ENCODE measurements around the gene CLDN10.
"Not testable (repeated sequence)": the region's sequence is repeated elsewhere in the genome, so short reads cannot be mapped to it uniquely, and the experiment has no call there.

Gene CLDN10

GRCh38 chr13:95552539-95553441, at the start of gene CLDN10:
TSS of gene CLDN10 (plus strand) at chr13:95552720. CDS start at chr13:95552754, 34 bp downstream.
- in situ Hi-C loops (cut with HindIII; ENCODE audit: low sequenced_read_pairs) = no loop called here

- in situ Hi-C loops (cut with HindIII; ENCODE audit: low sequenced_read_pairs) = no loop called here
Observed at GRCh38 chr13:95503662-95504061, 48.9 kb upstream of the CLDN10 start.

GRCh38 chr13:95505265-95505664, 47.3 kb upstream of the CLDN10 start:
- in situ Hi-C loops (cut with HindIII; ENCODE audit: low sequenced_read_pairs) = no loop called here

- in situ Hi-C loops (cut with HindIII; ENCODE audit: low sequenced_read_pairs) = no loop called here
Observed at GRCh38 chr13:95505986-95506385, 46.5 kb upstream of the CLDN10 start.

GRCh38 chr13:95507991-95508390, 44.5 kb upstream of the CLDN10 start:
- in situ Hi-C loops (cut with HindIII; ENCODE audit: low sequenced_read_pairs) = no loop called here

- in situ Hi-C loops (cut with HindIII; ENCODE audit: low sequenced_read_pairs) = no loop called here
Observed at GRCh38 chr13:95508996-95509395, 43.5 kb upstream of the CLDN10 start.

GRCh38 chr13:95509521-95510310, 42.8 kb upstream of the CLDN10 start:
- in situ Hi-C loops (cut with HindIII; ENCODE audit: low sequenced_read_pairs) = no loop called here

- in situ Hi-C loops (cut with HindIII; ENCODE audit: low sequenced_read_pairs) = no loop called here
Observed at GRCh38 chr13:95510950-95511349, 41.6 kb upstream of the CLDN10 start.

GRCh38 chr13:95512424-95512823, 40.1 kb upstream of the CLDN10 start:
- in situ Hi-C loops (cut with HindIII; ENCODE audit: low sequenced_read_pairs) = no loop called here

GRCh38 chr13:95512957-95513356, 39.6 kb upstream of the CLDN10 start:
- in situ Hi-C loops (cut with HindIII; ENCODE audit: low sequenced_read_pairs) = no loop called here

- in situ Hi-C loops (cut with HindIII; ENCODE audit: low sequenced_read_pairs) = not testable (repeated sequence)
Observed at GRCh38 chr13:95515606-95516005, 36.9 kb upstream of the CLDN10 start.

- in situ Hi-C loops (cut with HindIII; ENCODE audit: low sequenced_read_pairs) = no loop called here
Observed at GRCh38 chr13:95516021-95516420, 36.5 kb upstream of the CLDN10 start.

GRCh38 chr13:95516492-95516891, 36.0 kb upstream of the CLDN10 start:
- in situ Hi-C loops (cut with HindIII; ENCODE audit: low sequenced_read_pairs) = no loop called here

GRCh38 chr13:95523598-95523997, 28.9 kb upstream of the CLDN10 start:
- in situ Hi-C loops (cut with HindIII; ENCODE audit: low sequenced_read_pairs) = no loop called here

GRCh38 chr13:95524264-95524901, 28.1 kb upstream of the CLDN10 start:
- in situ Hi-C loops (cut with HindIII; ENCODE audit: low sequenced_read_pairs) = no loop called here

- in situ Hi-C loops (cut with HindIII; ENCODE audit: low sequenced_read_pairs) = no loop called here
Observed at GRCh38 chr13:95527955-95528354, 24.6 kb upstream of the CLDN10 start.

- in situ Hi-C loops (cut with HindIII; ENCODE audit: low sequenced_read_pairs) = no loop called here
Observed at GRCh38 chr13:95530178-95530577, 22.3 kb upstream of the CLDN10 start.

- in situ Hi-C loops (cut with HindIII; ENCODE audit: low sequenced_read_pairs) = no loop called here
Observed at GRCh38 chr13:95533545-95534160, 18.9 kb upstream of the CLDN10 start.

- in situ Hi-C loops (cut with HindIII; ENCODE audit: low sequenced_read_pairs) = no loop called here
Observed at GRCh38 chr13:95535243-95535642, 17.3 kb upstream of the CLDN10 start.

GRCh38 chr13:95536632-95537241, 15.8 kb upstream of the CLDN10 start:
- in situ Hi-C loops (cut with HindIII; ENCODE audit: low sequenced_read_pairs) = no loop called here

- in situ Hi-C loops (cut with HindIII; ENCODE audit: low sequenced_read_pairs) = no loop called here
Observed at GRCh38 chr13:95540888-95541287, 11.6 kb upstream of the CLDN10 start.

Measured in DLD1 (cell line).